ENCODE data around the gene BCO1.

GRCh38 chr16:81327447-81328196 lies 89.1 kb downstream of the BCO1 start:
- no peak for TF ChIP-seq RFX5 (IDR thresholded peaks at IDR 0.05; ENCODE audit: low read depth, low read length)
- TF ChIP-seq CTCF (conservative IDR thresholded peaks at IDR 0.05; ENCODE audit: low read depth, low read length): no peak
- no peak for TF ChIP-seq BHLHE40 (IDR thresholded peaks at IDR 0.05; ENCODE audit: low read depth, low read length)
- TF ChIP-seq POLR2A (IDR thresholded peaks at IDR 0.05; ENCODE audit: low read depth, low read length): no peak

Measured in IMR-90 (cell line).